GM19238 (cell line): ENCODE results near the gene TMEM94.
"Not testable (repeated sequence)": the region's sequence is repeated elsewhere in the genome, so short reads cannot be mapped to it uniquely, and the experiment has no call there.

ENCODE experiments used
- DNase-seq: peaks from one replicate; pipeline ENCODE4 v3.0.0; 2011; ENCODE audit warnings: low spot score; ENCODE audit not compliant: insufficient read length

Gene TMEM94

GRCh38 chr17:75476752-75477489, 20.5 kb downstream of the TMEM94 start:
- DNase-seq, result no peak

GRCh38 chr17:75477490-75477862, 21.0 kb downstream of the TMEM94 start:
- not testable (repeated sequence) for DNase-seq

GRCh38 chr17:75478508-75478907, 22.1 kb downstream of the TMEM94 start:
- no peak for DNase-seq

- DNase-seq, result no peak
These were observed 23.8 kb downstream of the TMEM94 start for GRCh38 chr17:75480281-75480680.

GRCh38 chr17:75481194-75482068, 25.0 kb downstream of the TMEM94 start:
- DNase-seq, result no peak

- DNase-seq, result no peak
These were observed 25.9 kb downstream of the TMEM94 start for GRCh38 chr17:75482098-75482942.

- no peak for DNase-seq
These were observed 29.3 kb downstream of the TMEM94 start for GRCh38 chr17:75485688-75486087.

GRCh38 chr17:75486151-75486550, 29.7 kb downstream of the TMEM94 start:
- no peak for DNase-seq

GRCh38 chr17:75486951-75487350, 30.5 kb downstream of the TMEM94 start:
- DNase-seq, result no peak

- DNase-seq, result peak; percentile 84
These were observed 31.1 kb downstream of the TMEM94 start for GRCh38 chr17:75487351-75488070.

- DNase-seq, result no peak
These were observed 32.5 kb downstream of the TMEM94 start for GRCh38 chr17:75488693-75489510.

GRCh38 chr17:75489511-75489955, 33.1 kb downstream of the TMEM94 start:
- DNase-seq, result no peak

GRCh38 chr17:75490173-75490743, 33.8 kb downstream of the TMEM94 start:
- no peak for DNase-seq

- no peak for DNase-seq
These were observed 34.7 kb downstream of the TMEM94 start for GRCh38 chr17:75490953-75491649.

- DNase-seq, result no peak
These were observed 35.2 kb downstream of the TMEM94 start for GRCh38 chr17:75491680-75492079.

GRCh38 chr17:75492555-75493168, 36.2 kb downstream of the TMEM94 start:
- DNase-seq, result no peak

GRCh38 chr17:75493476-75494129, 37.2 kb downstream of the TMEM94 start:
- DNase-seq, result no peak

- DNase-seq, result no peak
These were observed 38.0 kb downstream of the TMEM94 start for GRCh38 chr17:75494326-75494877.
